Gastrocnemius medialis (tissue), 4 donors: ENCODE data around the gene RAD51B.

ENCODE experiments used
- POLR2A ChIP-seq, 2 donors: fragments of 450-650 bp; IDR thresholded peaks; one replicate each; pipeline ENCODE4 v1.6.1; 2017; ENCODE audit warnings: antibody characterized with exemption in 2 of 2, mild to moderate bottlenecking in 2 of 2, moderate library complexity in 2 of 2
- TF ChIP-seq, protein P1 (sequence below), 5 experiments: fragments of 450-650 bp in 3 of 5; fragments of 200-600 bp in 2 of 5; sonication (generic) in 2 of 5; IDR thresholded peaks in 4 of 5; conservative IDR thresholded peaks in 1 of 5; 1 replicate in 4 of 5; 2 replicates in 1 of 5; pipeline ENCODE4 v1.5.1; 2016 to 2019; ENCODE audit warnings: antibody characterized with exemption in 5 of 5, mild to moderate bottlenecking in 3 of 5, moderate library complexity in 3 of 5

DNA sequence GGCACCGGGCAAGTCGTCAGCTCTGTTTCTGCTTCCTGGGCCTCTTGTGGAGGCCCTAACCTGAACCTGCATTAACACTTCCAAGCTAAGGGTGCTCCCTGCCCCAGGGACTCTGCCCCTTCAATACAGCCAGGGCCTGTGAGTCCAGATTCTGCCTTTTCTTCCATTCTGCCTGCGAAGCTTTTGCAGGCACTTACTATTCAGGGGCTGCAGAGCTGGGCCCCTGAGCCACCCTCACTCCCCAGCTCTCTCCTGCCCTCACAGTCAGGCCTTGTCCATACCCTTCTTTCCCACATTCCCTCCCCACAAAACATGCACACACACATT, 872.2 kb downstream of the RAD51B start:
- TF ChIP-seq, protein P1, sequence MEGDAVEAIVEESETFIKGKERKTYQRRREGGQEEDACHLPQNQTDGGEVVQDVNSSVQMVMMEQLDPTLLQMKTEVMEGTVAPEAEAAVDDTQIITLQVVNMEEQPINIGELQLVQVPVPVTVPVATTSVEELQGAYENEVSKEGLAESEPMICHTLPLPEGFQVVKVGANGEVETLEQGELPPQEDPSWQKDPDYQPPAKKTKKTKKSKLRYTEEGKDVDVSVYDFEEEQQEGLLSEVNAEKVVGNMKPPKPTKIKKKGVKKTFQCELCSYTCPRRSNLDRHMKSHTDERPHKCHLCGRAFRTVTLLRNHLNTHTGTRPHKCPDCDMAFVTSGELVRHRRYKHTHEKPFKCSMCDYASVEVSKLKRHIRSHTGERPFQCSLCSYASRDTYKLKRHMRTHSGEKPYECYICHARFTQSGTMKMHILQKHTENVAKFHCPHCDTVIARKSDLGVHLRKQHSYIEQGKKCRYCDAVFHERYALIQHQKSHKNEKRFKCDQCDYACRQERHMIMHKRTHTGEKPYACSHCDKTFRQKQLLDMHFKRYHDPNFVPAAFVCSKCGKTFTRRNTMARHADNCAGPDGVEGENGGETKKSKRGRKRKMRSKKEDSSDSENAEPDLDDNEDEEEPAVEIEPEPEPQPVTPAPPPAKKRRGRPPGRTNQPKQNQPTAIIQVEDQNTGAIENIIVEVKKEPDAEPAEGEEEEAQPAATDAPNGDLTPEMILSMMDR (IDR thresholded peaks at IDR 0.05 in 4 of 5, conservative IDR thresholded peaks at IDR 0.05 in 1 of 5), result no peak
- no peak for TF ChIP-seq POLR2A (IDR thresholded peaks at IDR 0.05)
